GM19452 (cell line): Measurements from ENCODE around the gene LARP4B.

ENCODE experiments used
- ATAC-seq: cut with Tn5 transposase; IDR thresholded peaks from one replicate; pipeline ENCODE4 v1.9.1; 2021; ENCODE audit not compliant: unreplicated experiment

Gene LARP4B

GRCh38 chr10:811379-812175 lies 119.9 kb downstream of the LARP4B start:
- ATAC-seq = no peak

GRCh38 chr10:810351-810846 lies 121.1 kb downstream of the LARP4B start:
- ATAC-seq = no peak

GRCh38 chr10:809671-810350 lies 121.7 kb downstream of the LARP4B start:
- no peak for ATAC-seq

- ATAC-seq = no peak
Measured at GRCh38 chr10:807958-808353, 123.5 kb downstream of the LARP4B start.

GRCh38 chr10:807163-807957 lies 124.1 kb downstream of the LARP4B start:
- ATAC-seq = no peak

GRCh38 chr10:806451-807162 lies 124.9 kb downstream of the LARP4B start:
- ATAC-seq = no peak

GRCh38 chr10:805620-806305 lies 125.7 kb downstream of the LARP4B start:
- no peak for ATAC-seq

GRCh38 chr10:804787-805619 lies 126.5 kb downstream of the LARP4B start:
- ATAC-seq = no peak

- ATAC-seq = no peak
Measured at GRCh38 chr10:804191-804781, 127.2 kb downstream of the LARP4B start.

- ATAC-seq = no peak
Measured at GRCh38 chr10:803041-803741, 128.3 kb downstream of the LARP4B start.

- ATAC-seq = no peak
Measured at GRCh38 chr10:802506-802905, 129.0 kb downstream of the LARP4B start.

GRCh38 chr10:797179-797578 lies 134.3 kb downstream of the LARP4B start:
- ATAC-seq = no peak

GRCh38 chr10:796233-796632 lies 135.3 kb downstream of the LARP4B start:
- ATAC-seq = no peak

GRCh38 chr10:794382-794956 lies 137.0 kb downstream of the LARP4B start:
- ATAC-seq = no peak

- no peak for ATAC-seq
Measured at GRCh38 chr10:792792-793100, 138.8 kb downstream of the LARP4B start.

GRCh38 chr10:792083-792791 lies 139.3 kb downstream of the LARP4B start:
- no peak for ATAC-seq

GRCh38 chr10:791639-792038 lies 139.9 kb downstream of the LARP4B start:
- ATAC-seq = no peak
